GM21526 (cell line): ENCODE results near the gene STK33.

Source experiments
- ATAC-seq: cut with Tn5 transposase; IDR thresholded peaks from one replicate; pipeline ENCODE4 v1.9.1; 2021; ENCODE audit warnings: moderate library complexity; ENCODE audit not compliant: unreplicated experiment, low FRiP score

The STK33 gene

GRCh38 chr11:8381871-8382396 lies 212.1 kb downstream of the STK33 start:
- ATAC-seq, result no peak

DNA sequence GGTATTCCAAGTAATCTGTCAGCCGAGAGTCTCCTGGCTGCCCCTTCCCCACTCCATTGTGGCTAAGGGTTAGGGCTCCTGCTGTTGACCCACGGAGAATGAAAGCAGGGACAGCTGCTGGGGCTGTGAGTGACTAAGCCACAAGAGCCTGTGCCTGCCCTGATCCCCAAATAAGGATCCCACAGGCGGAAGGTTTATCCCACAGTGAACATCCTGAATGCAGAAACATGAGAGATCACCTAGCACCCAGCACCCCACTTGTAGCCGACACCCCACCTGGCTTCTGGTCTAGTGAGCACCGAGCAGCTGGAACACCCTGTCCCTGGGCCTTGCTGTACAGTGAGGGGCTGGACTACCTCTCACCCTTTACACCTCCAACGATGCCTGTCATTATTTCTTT lies 212.7 kb downstream of the STK33 start:
- no peak for ATAC-seq

- ATAC-seq, result no peak
These were observed 218.1 kb downstream of the STK33 start for GRCh38 chr11:8375932-8376331.

GRCh38 chr11:8375460-8375859 lies 218.6 kb downstream of the STK33 start:
- ATAC-seq, result no peak

DNA sequence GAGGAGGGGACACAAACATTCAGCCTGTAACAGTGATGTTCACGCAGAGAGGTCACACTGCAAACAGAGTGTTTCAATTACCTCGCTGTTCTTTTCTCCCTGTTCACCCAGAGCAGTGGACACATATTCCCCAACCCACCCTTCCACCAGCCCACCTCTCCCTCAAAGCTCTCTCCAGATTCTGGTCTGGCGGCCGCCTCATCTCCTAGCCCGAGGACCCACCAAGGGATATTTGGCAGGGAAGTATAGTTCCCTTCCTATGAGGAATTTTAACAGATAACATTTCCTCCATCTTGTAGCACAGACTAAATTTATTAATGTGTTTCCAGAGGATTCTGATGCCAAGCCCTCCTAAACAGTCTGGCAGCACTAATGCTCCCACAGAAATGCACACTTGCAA lies 219.3 kb downstream of the STK33 start:
- ATAC-seq, result no peak

DNA sequence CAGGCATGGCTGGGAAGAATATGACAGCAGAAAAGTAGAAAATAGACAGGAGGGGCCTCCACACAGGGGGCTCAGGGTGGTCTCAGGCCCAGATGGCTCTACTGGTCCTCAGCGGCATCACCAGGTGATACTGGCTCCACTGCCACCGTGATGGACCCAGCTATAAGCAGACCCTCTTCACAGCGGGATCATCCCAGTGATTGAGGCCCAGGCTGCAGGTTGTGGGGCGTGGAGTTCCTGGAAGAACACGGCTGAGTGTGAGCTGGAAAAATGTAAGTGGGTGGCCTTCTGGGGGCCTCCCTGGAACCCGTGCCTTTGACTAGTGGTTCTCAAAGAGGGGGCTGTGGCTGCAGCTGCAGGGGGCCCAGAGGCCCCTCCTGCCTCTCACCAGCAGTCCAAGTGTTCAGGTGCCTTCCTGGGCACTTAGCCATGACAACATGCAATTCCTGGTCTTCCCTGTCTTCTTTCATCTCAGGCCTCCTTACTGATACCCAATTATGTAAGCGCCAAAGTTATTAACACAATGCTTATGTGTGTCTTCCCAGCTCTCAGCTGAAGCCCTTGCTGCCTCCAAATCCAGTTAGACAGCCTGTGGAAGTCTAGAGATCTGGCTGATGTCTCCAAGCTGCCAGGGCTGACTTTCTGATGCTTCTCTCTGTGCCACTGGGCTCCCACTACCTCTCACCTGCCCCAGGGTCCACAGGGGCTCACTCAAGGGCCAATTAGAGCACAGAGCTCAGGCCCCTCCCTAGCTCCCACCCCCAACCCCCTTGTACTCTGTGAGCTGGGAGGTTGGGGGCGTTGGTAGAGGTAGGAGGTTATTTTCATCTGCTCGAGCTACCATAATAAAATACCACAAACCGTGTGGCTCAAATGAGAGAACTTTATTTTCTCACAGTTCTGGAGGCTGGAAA lies 220.3 kb downstream of the STK33 start:
- ATAC-seq, result no peak

- ATAC-seq, result no peak
These were observed 221.2 kb downstream of the STK33 start for GRCh38 chr11:8372641-8373381.

DNA sequence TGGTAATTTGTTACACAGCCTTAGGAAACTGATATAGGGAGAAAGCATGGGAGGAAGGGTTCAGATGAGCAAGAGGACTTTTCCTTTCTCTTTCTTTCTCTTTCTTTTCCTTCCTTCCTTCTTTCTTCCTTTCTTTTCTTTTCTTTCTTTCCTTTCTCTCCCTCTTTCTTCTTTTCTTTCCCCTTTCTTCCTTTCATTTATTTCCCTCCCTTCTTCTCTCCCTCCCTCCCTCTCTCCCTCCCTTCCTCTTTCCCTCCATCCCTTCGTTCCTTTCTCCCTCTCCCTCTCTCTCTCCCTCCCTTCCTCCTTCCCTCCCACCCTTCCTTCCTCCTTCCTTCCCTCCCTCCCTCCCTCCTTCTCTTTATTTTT lies 222.5 kb downstream of the STK33 start:
- no peak for ATAC-seq

- ATAC-seq, result no peak
These were observed 223.1 kb downstream of the STK33 start for GRCh38 chr11:8370812-8371515.

DNA sequence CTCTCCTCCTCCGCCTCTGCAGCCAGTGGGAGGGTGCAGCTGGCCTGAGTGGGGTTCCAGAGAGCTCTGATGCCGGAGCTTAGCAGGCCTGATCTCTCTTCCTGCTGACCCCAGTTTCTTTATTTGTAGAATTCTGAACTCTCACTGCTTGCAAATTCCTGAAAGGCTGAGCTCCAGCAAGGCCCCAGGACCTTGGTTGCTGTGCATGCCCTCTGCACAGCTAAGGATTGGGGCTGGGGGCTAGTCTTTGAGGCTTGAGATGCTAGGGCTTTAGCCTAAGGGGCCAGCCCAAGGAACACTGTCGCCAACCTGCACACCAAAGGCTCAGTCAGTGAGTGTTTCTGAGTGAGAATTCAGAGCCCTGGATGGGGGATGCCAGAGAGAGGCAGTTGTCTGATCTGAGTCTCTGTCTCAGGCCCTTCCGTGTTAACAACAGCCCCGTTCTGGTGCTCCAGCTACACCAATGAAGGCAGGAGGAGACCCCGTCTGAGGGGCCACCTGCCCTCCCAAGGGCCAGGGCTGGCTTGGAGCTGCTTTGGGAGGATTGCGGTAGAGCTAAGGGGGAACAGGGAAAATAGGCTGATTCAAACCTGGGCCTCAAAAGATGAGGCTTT lies 224.3 kb downstream of the STK33 start:
- no peak for ATAC-seq

GRCh38 chr11:8368772-8369171 lies 225.3 kb downstream of the STK33 start:
- no peak for ATAC-seq

GRCh38 chr11:8368194-8368593 lies 225.8 kb downstream of the STK33 start:
- no peak for ATAC-seq

DNA sequence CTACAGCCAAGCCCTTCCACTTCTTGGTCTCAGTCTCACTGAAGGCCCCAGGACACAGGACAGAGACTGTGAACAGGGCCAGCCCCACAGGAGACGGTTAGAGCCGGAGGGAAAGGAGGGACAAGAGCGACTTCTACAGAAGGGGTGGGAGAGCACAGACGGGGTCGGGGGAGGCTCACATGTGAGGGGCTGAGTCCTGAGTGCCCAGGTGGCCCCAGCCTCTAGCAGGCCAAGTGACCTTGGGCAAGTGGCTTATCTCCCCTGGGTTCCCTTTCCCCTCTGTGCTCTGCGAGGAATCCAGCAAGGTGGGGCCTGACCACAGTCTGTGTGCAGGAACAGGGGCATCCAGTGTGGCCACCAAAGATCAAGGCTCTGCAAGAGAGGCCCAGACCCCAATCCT lies 227.7 kb downstream of the STK33 start:
- no peak for ATAC-seq

DNA sequence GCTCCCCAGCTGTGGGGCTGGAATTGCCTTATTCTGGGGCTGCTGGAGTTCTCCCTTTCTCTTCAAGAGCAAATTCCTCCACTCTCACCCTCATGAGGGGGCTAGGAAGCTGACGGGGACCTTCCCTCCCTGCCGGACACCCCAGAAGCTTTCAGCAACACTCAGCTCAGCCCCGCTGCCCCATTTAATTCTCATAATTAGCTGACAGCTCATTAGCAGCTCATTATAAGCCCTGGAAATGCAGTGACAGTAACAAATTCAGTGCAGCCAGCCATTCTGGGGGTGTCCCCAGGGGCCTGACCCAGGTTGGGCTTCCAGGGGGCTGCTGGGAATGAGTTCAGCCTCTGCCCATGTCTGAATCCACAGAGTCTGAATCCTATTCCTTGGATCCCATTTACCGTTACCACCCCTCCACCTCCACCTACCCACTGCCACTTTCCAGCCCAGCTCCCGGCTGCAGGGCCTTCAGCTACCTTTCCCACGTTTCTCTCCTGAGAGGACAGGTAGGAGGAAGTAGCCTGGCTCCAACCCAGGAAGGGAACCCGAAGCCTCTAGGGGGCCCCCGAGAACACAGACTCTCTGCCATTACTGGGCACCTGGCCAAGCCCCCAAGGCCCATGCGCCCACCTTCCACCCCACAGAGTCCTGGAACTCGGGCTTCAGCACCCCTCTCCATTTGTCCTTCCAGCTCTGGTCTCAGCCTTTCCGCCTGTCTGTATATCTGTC lies 228.6 kb downstream of the STK33 start:
- no peak for ATAC-seq

GRCh38 chr11:8363921-8364320 lies 230.1 kb downstream of the STK33 start:
- no peak for ATAC-seq

- ATAC-seq, result no peak
These were observed 231.1 kb downstream of the STK33 start for GRCh38 chr11:8362899-8363298.

GRCh38 chr11:8362491-8362890 lies 231.5 kb downstream of the STK33 start:
- no peak for ATAC-seq

DNA sequence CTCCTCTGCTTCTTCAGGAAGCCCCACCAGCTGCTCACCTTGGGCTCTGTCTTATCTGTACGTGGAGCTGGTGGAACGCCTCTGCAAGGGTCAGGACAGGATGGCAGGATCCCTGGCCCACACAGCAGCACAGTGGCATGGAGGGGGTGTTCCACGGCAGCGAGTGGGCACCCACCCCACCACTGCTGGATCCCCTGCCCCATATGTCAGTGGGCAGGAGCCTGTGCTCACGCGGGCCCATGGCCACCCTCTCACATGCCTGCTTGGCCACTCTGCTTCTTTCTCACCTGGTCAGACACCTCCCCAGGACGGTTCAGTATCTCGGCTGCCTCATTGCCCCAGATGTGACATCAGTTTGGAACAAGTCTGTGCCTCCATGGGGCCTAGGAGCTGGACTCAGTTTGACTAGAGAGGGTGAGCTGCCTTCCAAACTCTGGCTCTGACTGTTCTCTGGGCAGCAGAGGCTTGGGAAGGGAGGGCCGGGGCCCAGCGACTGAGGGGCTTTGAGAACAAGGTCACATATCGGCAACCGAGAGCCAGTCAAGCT lies 232.3 kb downstream of the STK33 start:
- no peak for ATAC-seq

DNA sequence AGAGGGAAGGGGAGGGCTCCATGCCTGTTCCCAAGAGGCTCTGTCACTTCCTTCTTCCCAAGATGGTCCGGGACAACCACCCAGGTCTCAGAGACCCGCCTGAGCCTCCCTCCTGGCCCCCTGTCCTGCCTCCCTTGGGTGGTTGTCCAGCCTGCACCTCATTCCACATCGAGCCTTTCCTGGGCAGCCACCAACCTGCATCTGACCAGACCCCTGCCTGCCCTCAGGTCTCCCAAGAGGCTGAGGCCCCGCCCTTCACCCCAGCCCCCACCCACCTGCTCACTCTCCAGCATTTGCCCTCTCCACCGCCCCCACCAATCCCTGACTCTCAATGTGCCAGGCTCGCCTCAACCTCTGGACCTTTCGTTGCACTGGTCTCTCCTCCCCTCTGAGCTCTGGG lies 232.8 kb downstream of the STK33 start:
- no peak for ATAC-seq
